ENCODE measurements around the gene HDC.

HDC gene

GRCh38 chr15:50222181-50222580 lies 43.3 kb downstream of the HDC start:
- no peak for FAIRE-seq

- FAIRE-seq: no peak
Observed at GRCh38 chr15:50219820-50220219, 45.7 kb downstream of the HDC start.

- no peak for FAIRE-seq
Observed at GRCh38 chr15:50218691-50219090, 46.8 kb downstream of the HDC start.

- FAIRE-seq: no peak
Observed at GRCh38 chr15:50218291-50218690, 47.2 kb downstream of the HDC start.

DNA sequence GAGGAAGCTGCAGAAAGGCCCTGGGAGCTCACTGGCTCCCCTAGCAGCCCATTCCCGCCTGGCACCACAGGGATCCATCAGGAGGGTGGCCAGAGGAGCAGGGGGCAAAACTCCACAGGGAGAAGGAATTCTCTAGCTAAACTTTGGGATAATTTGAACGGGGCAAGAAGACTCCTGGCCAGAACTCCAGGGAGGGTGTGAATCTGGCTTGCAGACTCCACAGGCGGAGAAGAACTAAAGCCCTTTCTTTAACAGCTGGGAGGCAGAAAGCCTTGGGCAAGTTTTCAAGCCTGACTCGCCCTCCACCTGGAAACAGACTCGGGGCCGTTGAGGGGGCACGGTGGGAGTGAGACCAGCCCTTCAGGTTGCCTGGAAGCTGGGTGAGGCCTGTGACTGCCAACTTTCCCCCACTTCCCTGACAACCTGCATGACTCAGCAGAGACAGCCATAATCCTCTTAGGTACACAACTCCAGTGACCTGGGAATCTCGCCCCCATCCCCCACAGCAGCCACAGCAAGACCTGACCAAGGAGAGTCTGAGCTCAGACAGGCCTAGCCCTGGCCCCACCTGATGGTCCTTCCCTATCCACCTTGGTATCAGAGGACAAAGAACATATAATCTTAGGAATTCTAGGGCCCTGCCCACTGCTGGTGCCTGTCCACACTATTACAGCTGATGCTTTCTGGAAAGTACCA lies 54.9 kb downstream of the HDC start:
- FAIRE-seq: no peak

- no peak for FAIRE-seq
Observed at GRCh38 chr15:50209809-50210208, 55.7 kb downstream of the HDC start.

GRCh38 chr15:50206020-50206419 lies 59.5 kb downstream of the HDC start:
- FAIRE-seq: no peak

DNA sequence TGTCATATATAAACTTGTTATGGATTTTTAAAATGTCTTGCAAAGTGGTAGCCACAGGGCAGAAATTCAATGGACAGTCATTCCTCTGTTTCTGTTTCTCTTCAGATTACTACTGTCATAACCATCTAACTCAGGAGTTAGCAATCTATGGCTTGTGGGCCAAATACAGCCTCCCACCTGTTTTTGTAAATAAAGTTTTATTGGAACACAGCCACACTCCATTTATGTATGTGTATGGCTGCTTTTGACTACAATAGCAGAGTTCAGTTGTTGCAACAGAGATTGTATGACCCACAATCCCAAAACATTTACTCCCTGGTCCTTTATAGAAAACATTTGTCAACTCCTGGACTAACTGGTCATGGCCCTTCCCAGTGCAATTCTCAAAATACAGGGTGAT lies 63.5 kb downstream of the HDC start:
- no peak for FAIRE-seq

DNA sequence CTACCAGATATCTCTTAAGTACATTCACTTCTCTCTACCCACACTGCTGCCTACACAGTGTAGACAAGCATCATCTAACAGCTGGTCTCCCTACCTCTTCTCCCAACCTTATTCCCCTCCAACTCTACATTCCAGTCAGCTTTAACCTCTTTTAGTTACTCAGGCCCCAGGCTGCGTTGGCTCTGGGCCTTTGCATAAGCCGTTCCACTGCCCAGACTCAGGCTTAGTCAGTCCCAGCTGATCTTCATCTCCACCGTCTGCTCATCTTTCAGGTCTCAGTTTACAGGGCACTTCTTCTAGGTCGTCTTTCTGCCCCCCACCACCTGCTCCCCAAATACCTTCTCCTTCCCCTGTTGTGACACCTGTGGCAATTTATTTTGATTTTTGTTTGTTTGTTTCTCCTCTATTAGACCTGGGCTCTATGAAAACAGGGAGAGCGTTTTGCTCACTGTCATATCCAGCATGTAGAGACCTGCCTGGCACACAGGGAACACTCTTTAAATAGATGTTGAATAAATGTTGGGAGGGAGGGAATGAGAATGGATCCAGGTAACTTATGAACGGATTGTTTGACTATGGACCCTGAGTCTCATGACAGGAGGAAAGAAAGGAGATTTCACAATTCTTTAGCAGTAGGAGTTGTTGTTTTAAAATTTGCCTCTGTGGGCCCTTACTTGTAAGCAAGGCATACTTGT lies 72.5 kb downstream of the HDC start:
- no peak for FAIRE-seq

DNA sequence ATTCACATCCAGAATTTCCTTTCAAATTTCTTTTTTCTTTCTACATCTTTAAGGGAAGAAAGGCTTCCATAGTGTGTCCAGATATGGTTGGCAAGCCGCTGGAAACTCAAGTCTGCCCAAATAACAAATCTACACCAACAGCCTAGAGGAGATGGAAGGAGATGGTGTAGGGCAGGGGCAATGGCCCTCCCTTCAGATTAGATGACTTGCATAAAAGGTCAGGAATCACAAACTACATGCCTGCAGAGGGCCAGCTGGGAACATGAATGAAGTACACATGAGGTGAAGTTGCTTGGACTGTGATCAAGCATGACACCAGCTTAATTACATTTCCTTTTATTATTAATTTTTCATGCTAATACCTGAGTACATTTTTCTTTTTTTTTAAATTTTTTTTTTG lies 73.4 kb downstream of the HDC start:
- no peak for FAIRE-seq

All from endometrium (tissue), 2 donors.